CD4-positive, alpha-beta T cell (primary cell): ENCODE results near the gene IFNAR2. TPM values are rescaled to one million over a fixed set of nuclear protein-coding genes. Genes with fewer than 3 reads are reported as not detected.

Experiments
- ATAC-seq: fragments of 200-7000 bp; cut with Tn5 transposase; one replicate; pipeline ENCODE4 v1.10.0; 2022; ENCODE audit warnings: mild to moderate bottlenecking; ENCODE audit not compliant: poor library complexity
- CTCF ChIA-PET: fragments of 350-600 bp; sonication (Branson Sonifier 250); formaldehyde crosslinking; loops from one replicate; lab custom pipeline; 2021; ENCODE audit warnings: antibody characterized with exemption, inconsistent platforms; lab: Charles Lee
- POLR2A ChIA-PET: fragments of 350-600 bp; sonication (Branson Sonifier 250); formaldehyde crosslinking; loops from one replicate; lab custom pipeline; 2021; ENCODE audit warnings: antibody characterized with exemption, inconsistent platforms; lab: Charles Lee
- DNase-seq, 14 experiments: peaks; one replicate each; pipeline ENCODE4 v3.0.0-alpha.2; 2013 to 2020; ENCODE audit warnings: mixed read lengths in 2 of 14
- H3K27ac ChIP-seq, 2 donors: one replicate each; pipeline versions ENCODE4 v1.5.1 to v1.7.0; 2013; ENCODE audit warnings: low read length in 2 of 2, low read depth in 1 of 2, mild to moderate bottlenecking in 1 of 2
- H3K27me3 ChIP-seq, 2 experiments: 1 replicate in 1 of 2; 2 replicates in 1 of 2; pipeline versions ENCODE4 v1.6.1 to v1.7.0; 2013; ENCODE audit warnings: low read length in 2 of 2, control low read depth in 1 of 2, mild to moderate bottlenecking in 1 of 2, moderate library complexity in 1 of 2; ENCODE audit not compliant: insufficient read depth in 2 of 2, control insufficient read depth in 1 of 2
- H3K36me3 ChIP-seq: one replicate; pipeline ENCODE4 v1.6.1; 2013; ENCODE audit warnings: low read length, control low read depth; ENCODE audit not compliant: insufficient read depth
- H3K4me1 ChIP-seq: one replicate; pipeline ENCODE4 v1.6.1; 2013; ENCODE audit warnings: low read length, control low read depth; ENCODE audit not compliant: insufficient read depth
- H3K4me3 ChIP-seq: one replicate; pipeline ENCODE4 v1.5.1; 2013; ENCODE audit warnings: mild to moderate bottlenecking, low read length, moderate library complexity
- H3K9me3 ChIP-seq, 2 experiments: 1 replicate in 1 of 2; 2 replicates in 1 of 2; pipeline versions ENCODE4 v1.6.1 to v1.7.0; 2013; ENCODE audit warnings: low read length in 2 of 2, mild to moderate bottlenecking in 2 of 2, control low read depth in 1 of 2, moderate library complexity in 1 of 2; ENCODE audit not compliant: control insufficient read depth in 1 of 2, insufficient read depth in 1 of 2
- H3K27ac Mint-ChIP-seq: one replicate; pipeline ENCODE4 v1.8.0; 2020; ENCODE audit warnings: mixed read lengths
- H3K27me3 Mint-ChIP-seq: one replicate; pipeline ENCODE4 v1.8.0; 2021; ENCODE audit warnings: mixed read lengths
- H3K36me3 Mint-ChIP-seq: one replicate; pipeline ENCODE4 v1.8.0; 2021; ENCODE audit warnings: low read depth, mixed read lengths
- H3K4me1 Mint-ChIP-seq: one replicate; pipeline ENCODE4 v1.8.0; 2021; ENCODE audit warnings: low read depth, mixed read lengths
- H3K4me3 Mint-ChIP-seq: one replicate; pipeline ENCODE4 v1.8.0; 2020; ENCODE audit warnings: mild to moderate bottlenecking, mixed read lengths
- H3K9me3 Mint-ChIP-seq: one replicate; pipeline ENCODE4 v1.8.0; 2020; ENCODE audit warnings: mixed read lengths
- intact Hi-C, 2 experiments: fragments of 100-400 bp; cut with DNase I in 1 of 2; cut with micrococcal nuclease in 1 of 2; formaldehyde crosslinking; loops; one replicate each; pipeline versions ENCODE4 v1.15.1 to v1.9.0; 2023 to 2025; cut with DNase I, micrococcal nuclease
- polyA plus RNA-seq, 2 donors: library from polyadenylated mRNA; unstranded; fragments of 120-200 nt; gene quantifications; one replicate each; pipeline ENCODE4 v1.2.1, GENCODE V29; 2013
- total RNA-seq, 174 experiments: library from RNA in 2 of 174; stranded (reverse) in 2 of 174; gene quantifications; one replicate each; pipeline ENCODE4 v1.2.3 and lab custom pipeline; 2021 to 2026
- TF ChIP-seq, protein P1 (sequence below): fragments of 200-600 bp; IDR thresholded peaks from one replicate; pipeline ENCODE4 v1.8.0; 2022; ENCODE audit warnings: antibody characterized with exemption, mild to moderate bottlenecking

IFNAR2 gene
- total RNA-seq (10 to 100 TPM; 26.6 to 28.2 TPM), total RNA-seq (lab: John Stamatoyannopoulos, UW) (7.2 to 283 (median 54.5) reads per million in 172 experiments)
- polyA plus RNA-seq (2013, experiment 1 of 2): 44.5 TPM
- polyA plus RNA-seq (2013, experiment 2 of 2): 54.3 TPM

GRCh38 chr21:33229784-33230544 is at the start of gene IFNAR2:
TSS of gene IFNAR2 (plus strand) at chr21:33229938. CDS start at chr21:33241923, 11,985 bp downstream.
- H3K4me1 Mint-ChIP-seq: peaks cover 48% of the 10 kb centered on the region
- TF ChIP-seq, protein P1, sequence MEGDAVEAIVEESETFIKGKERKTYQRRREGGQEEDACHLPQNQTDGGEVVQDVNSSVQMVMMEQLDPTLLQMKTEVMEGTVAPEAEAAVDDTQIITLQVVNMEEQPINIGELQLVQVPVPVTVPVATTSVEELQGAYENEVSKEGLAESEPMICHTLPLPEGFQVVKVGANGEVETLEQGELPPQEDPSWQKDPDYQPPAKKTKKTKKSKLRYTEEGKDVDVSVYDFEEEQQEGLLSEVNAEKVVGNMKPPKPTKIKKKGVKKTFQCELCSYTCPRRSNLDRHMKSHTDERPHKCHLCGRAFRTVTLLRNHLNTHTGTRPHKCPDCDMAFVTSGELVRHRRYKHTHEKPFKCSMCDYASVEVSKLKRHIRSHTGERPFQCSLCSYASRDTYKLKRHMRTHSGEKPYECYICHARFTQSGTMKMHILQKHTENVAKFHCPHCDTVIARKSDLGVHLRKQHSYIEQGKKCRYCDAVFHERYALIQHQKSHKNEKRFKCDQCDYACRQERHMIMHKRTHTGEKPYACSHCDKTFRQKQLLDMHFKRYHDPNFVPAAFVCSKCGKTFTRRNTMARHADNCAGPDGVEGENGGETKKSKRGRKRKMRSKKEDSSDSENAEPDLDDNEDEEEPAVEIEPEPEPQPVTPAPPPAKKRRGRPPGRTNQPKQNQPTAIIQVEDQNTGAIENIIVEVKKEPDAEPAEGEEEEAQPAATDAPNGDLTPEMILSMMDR: no peak
- no peaks in the 10 kb centered on the region for H3K27me3 Mint-ChIP-seq
- ATAC-seq (peak; percentile 85), DNase-seq (peak; percentile 51 to 86 (median 71))
- Histone ChIP-seq H3K36me3 (peaks cover 8% of the 10 kb centered on the region), H3K4me3 (peak within 1 kb of the TSS; percentile 87), H3K9me3 (no peaks in the 10 kb centered on the region), H3K4me1 (peaks cover 24% of the 10 kb centered on the region), H3K27ac (peak within 1 kb of the TSS; percentile 60 to 87), H3K27me3 (no peaks in the 10 kb centered on the region)
- ChIA-PET POLR2A (interaction anchor here (0.6 to 5.4 kb wide), 8 partner anchors 9 to 251 kb away, joined by 3 to 32 read pairs (median 3); partner anchors contain the start of genes IFNAR1 and IL10RB), CTCF (interaction anchor here (1.3 to 3.2 kb wide), 2 partner anchors 30 to 132 kb away, joined by 3 to 13 read pairs; no protein-coding TSS in a partner anchor)
- intact Hi-C loops: loop anchor here (2.0 to 10.0 kb wide), 4 partner anchors 37 to 135 kb away; partner anchors contain the start of gene IL10RB (in 2 of the 2)
- peak within 1 kb of the TSS; percentile 96 for H3K4me3 Mint-ChIP-seq
- H3K9me3 Mint-ChIP-seq: no peaks in the 10 kb centered on the region
- peaks cover 35% of the 10 kb centered on the region for H3K36me3 Mint-ChIP-seq
- H3K27ac Mint-ChIP-seq: peak within 1 kb of the TSS; percentile 90

DNA sequence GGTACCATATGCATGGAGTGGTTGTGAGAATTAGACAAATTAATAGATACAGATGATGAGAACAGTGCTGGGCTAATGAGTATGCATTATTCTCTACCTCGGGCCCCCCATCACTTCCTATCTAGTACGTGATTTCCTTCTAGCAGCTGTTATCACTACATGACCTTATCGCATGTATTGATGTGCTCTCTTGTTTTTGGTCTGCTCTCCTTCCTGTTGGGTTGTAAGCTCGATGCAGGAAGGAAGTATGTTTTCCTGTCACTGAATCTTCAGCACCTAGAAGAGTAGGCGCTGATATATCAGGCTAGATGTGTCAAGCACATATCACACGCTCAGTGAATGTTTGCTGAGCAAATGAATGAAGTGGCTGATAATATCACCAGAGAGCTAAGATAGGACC is 43.9 kb upstream of the IFNAR2 start:
- ChIA-PET CTCF (interaction anchor here (1.2 to 1.3 kb wide), 2 partner anchors 8 to 11 kb away, joined by 3 to 5 read pairs; no protein-coding TSS in a partner anchor), POLR2A (interaction anchor here (0.5 to 1.9 kb wide), 16 partner anchors 10 to 704 kb away, joined by 3 to 11 read pairs (median 4); partner anchors contain the start of genes IFNAR1, IFNAR2, PAXBP1 and TMEM50B)
- H3K27ac ChIP-seq: peak overlapping the region; percentile 45 to 73
- TF ChIP-seq, protein P1: no peak
- DNase-seq: peak in 6 of 14 experiments; percentile 17 to 83 (median 57)
- intact Hi-C loops: no loop called here
- peaks cover 20% of the 10 kb centered on the region for H3K4me1 ChIP-seq
- peaks cover 68% of the 10 kb centered on the region for H3K4me1 Mint-ChIP-seq
- no peaks in the 10 kb centered on the region for H3K9me3 Mint-ChIP-seq
- H3K36me3 ChIP-seq: no peaks in the 10 kb centered on the region
- peak overlapping the region; percentile 49 for H3K4me3 Mint-ChIP-seq
- no peaks in the 10 kb centered on the region for H3K9me3 ChIP-seq
- no peak overlapping the region for H3K4me3 ChIP-seq
- H3K36me3 Mint-ChIP-seq: no peaks in the 10 kb centered on the region
- no peaks in the 10 kb centered on the region for H3K27me3 Mint-ChIP-seq
- H3K27me3 ChIP-seq: no peaks in the 10 kb centered on the region
- peak; percentile 94 for ATAC-seq
- peak overlapping the region; percentile 76 for H3K27ac Mint-ChIP-seq

DNA sequence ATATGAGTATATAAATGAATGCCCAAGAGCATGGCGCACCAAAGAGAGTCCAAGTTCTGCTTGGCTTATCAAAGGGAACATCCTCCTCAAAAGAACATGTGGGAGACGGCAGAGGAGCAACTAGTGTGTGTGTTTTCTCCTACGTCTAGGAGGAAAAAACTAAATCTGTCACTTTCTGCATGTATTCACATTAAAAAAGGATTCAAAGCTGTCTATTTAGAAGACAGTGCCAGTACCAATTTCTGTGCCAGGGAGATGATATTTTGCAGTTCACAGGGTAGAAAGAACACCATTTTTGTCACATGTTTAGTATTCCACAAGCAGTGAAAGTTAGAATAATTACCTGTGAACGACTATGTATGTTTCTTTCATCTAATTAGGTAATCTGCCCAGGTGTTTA is 42.5 kb upstream of the IFNAR2 start:
- Mint-ChIP-seq H3K27ac (no peak overlapping the region), H3K4me3 (no peak overlapping the region), H3K27me3 (no peaks in the 10 kb centered on the region), H3K36me3 (no peaks in the 10 kb centered on the region), H3K4me1 (peaks cover 68% of the 10 kb centered on the region), H3K9me3 (no peaks in the 10 kb centered on the region)
- no peak overlapping the region for H3K27ac ChIP-seq
- H3K9me3 ChIP-seq: peaks cover 0 to 5% of the 10 kb centered on the region in 2 experiments
- peaks cover 20% of the 10 kb centered on the region for H3K4me1 ChIP-seq
- H3K36me3 ChIP-seq: no peaks in the 10 kb centered on the region
- DNase-seq (no peak), ATAC-seq (no peak)
- ChIA-PET POLR2A (interaction anchor here (0.8 to 1.9 kb wide), 2 partner anchors 9 to 416 kb away, joined by 3 to 11 read pairs; partner anchors contain the start of gene PAXBP1), CTCF (no interaction called here)
- TF ChIP-seq, protein P1: no peak
- H3K27me3 ChIP-seq: no peaks in the 10 kb centered on the region
- intact Hi-C loops: no loop called here
- no peak overlapping the region for H3K4me3 ChIP-seq
